ENCODE data around the gene RASGRP4.

GRCh38 chr19:38470788-38471480 is 44.9 kb upstream of the RASGRP4 start:
- TF ChIP-seq, protein P1, sequence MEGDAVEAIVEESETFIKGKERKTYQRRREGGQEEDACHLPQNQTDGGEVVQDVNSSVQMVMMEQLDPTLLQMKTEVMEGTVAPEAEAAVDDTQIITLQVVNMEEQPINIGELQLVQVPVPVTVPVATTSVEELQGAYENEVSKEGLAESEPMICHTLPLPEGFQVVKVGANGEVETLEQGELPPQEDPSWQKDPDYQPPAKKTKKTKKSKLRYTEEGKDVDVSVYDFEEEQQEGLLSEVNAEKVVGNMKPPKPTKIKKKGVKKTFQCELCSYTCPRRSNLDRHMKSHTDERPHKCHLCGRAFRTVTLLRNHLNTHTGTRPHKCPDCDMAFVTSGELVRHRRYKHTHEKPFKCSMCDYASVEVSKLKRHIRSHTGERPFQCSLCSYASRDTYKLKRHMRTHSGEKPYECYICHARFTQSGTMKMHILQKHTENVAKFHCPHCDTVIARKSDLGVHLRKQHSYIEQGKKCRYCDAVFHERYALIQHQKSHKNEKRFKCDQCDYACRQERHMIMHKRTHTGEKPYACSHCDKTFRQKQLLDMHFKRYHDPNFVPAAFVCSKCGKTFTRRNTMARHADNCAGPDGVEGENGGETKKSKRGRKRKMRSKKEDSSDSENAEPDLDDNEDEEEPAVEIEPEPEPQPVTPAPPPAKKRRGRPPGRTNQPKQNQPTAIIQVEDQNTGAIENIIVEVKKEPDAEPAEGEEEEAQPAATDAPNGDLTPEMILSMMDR (IDR thresholded peaks at IDR 0.05) = no peak
- TF ChIP-seq ZFX (IDR thresholded peaks at IDR 0.05; ENCODE audit: borderline replicate concordance) = no peak

Measured in 22Rv1 (cell line).